Osteoblast (primary cell): ENCODE results near the gene B3GALT5. TPM values are rescaled to one million over a fixed set of nuclear protein-coding genes. Genes with fewer than 3 reads are reported as not detected.

Source experiments
- DNase-seq: peaks from one replicate; pipeline ENCODE4 v3.0.0; 2011; ENCODE audit warnings: low spot score, mixed read lengths; ENCODE audit not compliant: insufficient read length; ENCODE audit errors: missing footprints
- H2AFZ ChIP-seq: 2 replicates; pipeline ENCODE4 v1.6.0; 2011; ENCODE audit warnings: mild to moderate bottlenecking, low read length
- H3K27ac ChIP-seq: 2 replicates; pipeline ENCODE4 v1.5.1; 2011; ENCODE audit warnings: mild to moderate bottlenecking, low read depth, low read length, moderate library complexity
- H3K27me3 ChIP-seq: 2 replicates; pipeline ENCODE4 v1.6.0; 2012; ENCODE audit warnings: mild to moderate bottlenecking, control low read depth, inconsistent platforms, low read length, moderate library complexity; ENCODE audit not compliant: insufficient read depth
- H3K36me3 ChIP-seq: 2 replicates; pipeline ENCODE4 v1.5.1; 2011; ENCODE audit warnings: mild to moderate bottlenecking, low read length, control low read depth, moderate library complexity; ENCODE audit not compliant: insufficient read depth
- H3K4me1 ChIP-seq: 2 replicates; pipeline ENCODE4 v1.5.1; 2011; ENCODE audit warnings: mild to moderate bottlenecking, low read length, control low read depth, moderate library complexity; ENCODE audit not compliant: insufficient read depth
- H3K4me2 ChIP-seq: 2 replicates; pipeline ENCODE4 v1.6.0; 2011; ENCODE audit warnings: mild to moderate bottlenecking, low read length; ENCODE audit not compliant: insufficient read depth
- H3K4me3 ChIP-seq: fragments of 200-600 bp; sonication (generic); 3 replicates; pipeline ENCODE4 v1.5.1; 2012; ENCODE audit warnings: mild to moderate bottlenecking, low read length, inconsistent platforms; ENCODE audit not compliant: insufficient read depth
- H3K79me2 ChIP-seq: 2 replicates; pipeline ENCODE4 v1.6.0; 2012; ENCODE audit warnings: mild to moderate bottlenecking, low read length, control low read depth, inconsistent platforms; ENCODE audit not compliant: insufficient read depth
- H3K9me3 ChIP-seq: 2 replicates; pipeline ENCODE4 v1.5.1; 2011; ENCODE audit warnings: low read depth, low read length, control low read depth
- H4K20me1 ChIP-seq: 2 replicates; pipeline ENCODE4 v1.6.0; 2012; ENCODE audit warnings: mild to moderate bottlenecking, low read length, control low read depth; ENCODE audit not compliant: insufficient read depth
- total RNA-seq: library from RNA; depleted of rRNA; stranded (reverse); fragments of >200 nt; gene quantifications from 2 replicates; pipeline ENCODE4 v1.2.3, GENCODE V29; 2012
- TF ChIP-seq, protein P1 (sequence below): IDR thresholded peaks from 2 replicates; pipeline ENCODE4 v1.5.1; 2011; ENCODE audit warnings: mild to moderate bottlenecking, low read depth, low read length, moderate library complexity; ENCODE audit errors: extremely low read depth

B3GALT5 gene
- total RNA-seq, 1 donor: under 0.01 TPM

DNA sequence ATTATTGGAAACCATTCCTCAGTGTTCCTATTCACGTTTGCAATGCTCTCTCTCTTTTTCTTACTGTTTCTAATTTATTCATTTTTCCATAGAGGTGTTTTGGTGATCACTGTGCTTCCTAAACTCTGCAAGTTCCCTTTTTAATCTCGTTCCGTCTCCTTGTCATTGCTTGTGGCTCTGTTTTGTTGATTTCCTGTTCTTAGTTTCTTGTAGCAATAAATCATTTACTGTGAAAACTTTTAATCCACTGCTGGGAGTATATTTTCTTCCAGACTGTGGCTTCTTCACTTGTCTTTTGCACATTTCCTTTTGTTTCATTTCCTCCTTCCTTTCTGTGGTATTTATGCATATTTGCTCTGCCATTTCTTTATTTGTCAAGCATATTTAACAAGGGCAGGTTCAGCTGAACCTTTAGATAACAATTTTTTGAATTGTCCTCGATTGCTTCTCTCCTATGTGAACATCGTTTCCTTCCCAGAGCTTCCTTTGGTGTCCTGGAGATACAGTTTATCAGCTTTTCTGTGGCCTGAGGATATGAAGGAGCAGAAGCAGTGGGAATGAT, 3.6 kb downstream of the B3GALT5 start:
- DNase-seq: no peak
- H3K27me3 ChIP-seq: peaks cover 44% of the 10 kb centered on the region
- H3K4me1 ChIP-seq: no peaks in the 10 kb centered on the region
- TF ChIP-seq, protein P1, sequence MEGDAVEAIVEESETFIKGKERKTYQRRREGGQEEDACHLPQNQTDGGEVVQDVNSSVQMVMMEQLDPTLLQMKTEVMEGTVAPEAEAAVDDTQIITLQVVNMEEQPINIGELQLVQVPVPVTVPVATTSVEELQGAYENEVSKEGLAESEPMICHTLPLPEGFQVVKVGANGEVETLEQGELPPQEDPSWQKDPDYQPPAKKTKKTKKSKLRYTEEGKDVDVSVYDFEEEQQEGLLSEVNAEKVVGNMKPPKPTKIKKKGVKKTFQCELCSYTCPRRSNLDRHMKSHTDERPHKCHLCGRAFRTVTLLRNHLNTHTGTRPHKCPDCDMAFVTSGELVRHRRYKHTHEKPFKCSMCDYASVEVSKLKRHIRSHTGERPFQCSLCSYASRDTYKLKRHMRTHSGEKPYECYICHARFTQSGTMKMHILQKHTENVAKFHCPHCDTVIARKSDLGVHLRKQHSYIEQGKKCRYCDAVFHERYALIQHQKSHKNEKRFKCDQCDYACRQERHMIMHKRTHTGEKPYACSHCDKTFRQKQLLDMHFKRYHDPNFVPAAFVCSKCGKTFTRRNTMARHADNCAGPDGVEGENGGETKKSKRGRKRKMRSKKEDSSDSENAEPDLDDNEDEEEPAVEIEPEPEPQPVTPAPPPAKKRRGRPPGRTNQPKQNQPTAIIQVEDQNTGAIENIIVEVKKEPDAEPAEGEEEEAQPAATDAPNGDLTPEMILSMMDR: no peak
- no peaks in the 10 kb centered on the region for H4K20me1 ChIP-seq
- no peak overlapping the region for H3K4me2 ChIP-seq
- H3K27ac ChIP-seq: no peak overlapping the region
- no peaks in the 10 kb centered on the region for H3K79me2 ChIP-seq
- no peaks in the 10 kb centered on the region for H3K9me3 ChIP-seq
- no peaks in the 10 kb centered on the region for H3K36me3 ChIP-seq
- no peak overlapping the region for H3K4me3 ChIP-seq
- no peak overlapping the region for H2AFZ ChIP-seq

- Histone ChIP-seq H3K27me3 (peaks cover 4% of the 10 kb centered on the region), H3K4me3 (no peak overlapping the region), H3K4me1 (no peaks in the 10 kb centered on the region), H3K79me2 (no peaks in the 10 kb centered on the region), H2AFZ (no peak overlapping the region), H3K27ac (no peak overlapping the region), H4K20me1 (no peaks in the 10 kb centered on the region), H3K36me3 (no peaks in the 10 kb centered on the region), H3K9me3 (no peaks in the 10 kb centered on the region), H3K4me2 (no peak overlapping the region)
- TF ChIP-seq, protein P1: no peak
- DNase-seq: no peak
Measured at GRCh38 chr21:39620856-39621255, 8.1 kb downstream of the B3GALT5 start.

- H3K36me3 ChIP-seq: no peaks in the 10 kb centered on the region
- DNase-seq: no peak
- no peaks in the 10 kb centered on the region for H3K79me2 ChIP-seq
- TF ChIP-seq, protein P1: no peak
- H3K27ac ChIP-seq: no peak overlapping the region
- no peak overlapping the region for H3K4me3 ChIP-seq
- H3K9me3 ChIP-seq: no peaks in the 10 kb centered on the region
- H4K20me1 ChIP-seq: no peaks in the 10 kb centered on the region
- H3K27me3 ChIP-seq: no peaks in the 10 kb centered on the region
- H3K4me1 ChIP-seq: peaks cover 2% of the 10 kb centered on the region
- H2AFZ ChIP-seq: no peak overlapping the region
- no peak overlapping the region for H3K4me2 ChIP-seq
Measured at GRCh38 chr21:39625211-39625895, 12.6 kb downstream of the B3GALT5 start.

DNA sequence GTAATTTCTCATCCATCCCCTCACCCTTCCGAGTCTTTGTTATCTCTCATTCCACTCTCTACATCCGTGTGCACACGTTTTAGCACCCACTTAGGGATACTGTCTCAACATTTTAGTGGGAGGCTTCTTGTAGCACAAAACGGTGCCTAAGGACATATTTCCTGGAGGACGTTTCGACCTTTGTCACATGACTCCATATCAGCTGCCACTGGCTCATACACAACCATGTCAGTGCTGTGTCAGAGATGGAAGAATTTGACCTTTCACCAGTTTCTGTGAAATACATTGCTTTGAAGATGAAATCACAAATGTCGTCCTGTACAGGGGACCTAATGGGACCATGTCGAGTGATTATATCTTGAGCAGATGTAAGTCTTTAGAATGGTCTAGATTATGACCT, 15.6 kb downstream of the B3GALT5 start:
- no peaks in the 10 kb centered on the region for H4K20me1 ChIP-seq
- H3K4me2 ChIP-seq: no peak overlapping the region

More for the DNA sequence above, 15.6 kb downstream of the B3GALT5 start:
- Histone ChIP-seq H3K9me3 (no peaks in the 10 kb centered on the region), H3K4me3 (no peak overlapping the region), H3K27me3 (no peaks in the 10 kb centered on the region), H3K79me2 (no peaks in the 10 kb centered on the region), H3K36me3 (no peaks in the 10 kb centered on the region), H3K27ac (no peak overlapping the region), H2AFZ (no peak overlapping the region), H3K4me1 (peaks cover 21% of the 10 kb centered on the region)
- TF ChIP-seq, protein P1: no peak
- no peak for DNase-seq
